ENCODE data around the gene PLXNB1. TPM values are rescaled to one million over a fixed set of nuclear protein-coding genes. Genes with fewer than 3 reads are reported as not detected.

PLXNB1 gene
- total RNA-seq, 2 donors from 2014 or later: 69.4 to 73.0 TPM

- Histone ChIP-seq H3K9me3 (no peaks in the 10 kb centered on the region), H3K27me3 (no peaks in the 10 kb centered on the region), H3K4me3 (no peak overlapping the region), H3K27ac (no peak overlapping the region), H3K36me3 (peaks cover 99% of the 10 kb centered on the region), H3K4me1 (no peaks in the 10 kb centered on the region)
- DNase-seq (ENCODE audit: low spot score): no peak
- no peak for TF ChIP-seq CTCF (IDR thresholded peaks at IDR 0.05)
These were observed 18.8 kb downstream of the PLXNB1 start for GRCh38 chr3:48411041-48411588.

- TF ChIP-seq CTCF (IDR thresholded peaks at IDR 0.05): no peak
- H3K27me3 ChIP-seq: no peaks in the 10 kb centered on the region
- DNase-seq (ENCODE audit: low spot score): no peak
- H3K4me1 ChIP-seq: no peaks in the 10 kb centered on the region
- H3K9me3 ChIP-seq: no peaks in the 10 kb centered on the region
- no peak overlapping the region for H3K27ac ChIP-seq
- H3K36me3 ChIP-seq: peaks cover 99% of the 10 kb centered on the region
- no peak overlapping the region for H3K4me3 ChIP-seq
These were observed 19.5 kb downstream of the PLXNB1 start for GRCh38 chr3:48410205-48411040.

- H3K4me1 ChIP-seq: no peaks in the 10 kb centered on the region
- H3K27me3 ChIP-seq: no peaks in the 10 kb centered on the region
- TF ChIP-seq CTCF (IDR thresholded peaks at IDR 0.05): no peak
- no peaks in the 10 kb centered on the region for H3K9me3 ChIP-seq
- peak; percentile 54 for DNase-seq (ENCODE audit: low spot score)
- no peak overlapping the region for H3K27ac ChIP-seq
- H3K36me3 ChIP-seq: peaks cover 95% of the 10 kb centered on the region
- no peak overlapping the region for H3K4me3 ChIP-seq
These were observed 20.3 kb downstream of the PLXNB1 start for GRCh38 chr3:48409291-48410201.

GRCh38 chr3:48408823-48409281 is 21.0 kb downstream of the PLXNB1 start:
- Histone ChIP-seq H3K4me3 (no peak overlapping the region), H3K27ac (no peak overlapping the region), H3K36me3 (peaks cover 91% of the 10 kb centered on the region), H3K4me1 (no peaks in the 10 kb centered on the region), H3K27me3 (no peaks in the 10 kb centered on the region), H3K9me3 (no peaks in the 10 kb centered on the region)
- DNase-seq (ENCODE audit: low spot score): peak; percentile 52
- TF ChIP-seq CTCF (IDR thresholded peaks at IDR 0.05): no peak

- no peak for TF ChIP-seq CTCF (IDR thresholded peaks at IDR 0.05)
- Histone ChIP-seq H3K27me3 (no peaks in the 10 kb centered on the region), H3K27ac (no peak overlapping the region), H3K9me3 (no peaks in the 10 kb centered on the region), H3K4me1 (peaks cover 0 to 4% of the 10 kb centered on the region in 2 donors), H3K36me3 (peaks cover 85% of the 10 kb centered on the region), H3K4me3 (no peak overlapping the region)
- DNase-seq (ENCODE audit: low spot score): peak; percentile 50
These were observed 22.3 kb downstream of the PLXNB1 start for GRCh38 chr3:48407542-48408099.

Measured in right atrium auricular region (tissue), 2 donors.